Measurements from ENCODE around the gene OBSCN.

DNA sequence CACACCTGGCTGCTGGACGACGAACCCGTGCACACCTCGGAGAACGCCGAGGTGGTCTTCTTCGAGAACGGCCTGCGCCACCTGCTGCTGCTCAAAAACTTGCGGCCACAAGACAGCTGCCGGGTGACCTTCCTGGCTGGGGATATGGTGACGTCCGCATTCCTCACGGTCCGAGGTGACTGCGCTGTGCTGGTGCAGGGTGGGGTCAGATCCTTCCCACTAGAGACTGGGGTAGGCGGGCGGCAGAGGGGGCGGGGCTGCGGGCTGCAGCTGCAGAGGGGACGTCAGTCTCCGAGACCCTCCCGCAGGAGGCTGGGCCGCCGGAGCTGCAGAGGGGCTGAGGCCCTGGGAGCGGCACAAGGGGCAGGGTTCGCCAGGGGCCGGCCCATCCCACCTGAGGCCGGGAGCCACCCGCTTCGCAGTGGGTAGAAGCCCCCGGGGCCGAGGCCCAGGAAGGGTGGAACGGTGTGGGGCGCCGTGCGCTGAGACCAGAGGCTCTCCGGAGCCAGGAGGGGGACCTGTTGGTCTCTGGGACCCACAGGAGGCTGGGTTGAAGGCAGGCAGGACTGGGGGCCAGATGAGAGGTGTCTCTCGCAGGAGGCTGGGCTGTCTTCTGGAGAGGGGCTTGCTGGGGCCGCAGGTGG lies 108.2 kb downstream of the OBSCN start:
- TF ChIP-seq, protein P1, sequence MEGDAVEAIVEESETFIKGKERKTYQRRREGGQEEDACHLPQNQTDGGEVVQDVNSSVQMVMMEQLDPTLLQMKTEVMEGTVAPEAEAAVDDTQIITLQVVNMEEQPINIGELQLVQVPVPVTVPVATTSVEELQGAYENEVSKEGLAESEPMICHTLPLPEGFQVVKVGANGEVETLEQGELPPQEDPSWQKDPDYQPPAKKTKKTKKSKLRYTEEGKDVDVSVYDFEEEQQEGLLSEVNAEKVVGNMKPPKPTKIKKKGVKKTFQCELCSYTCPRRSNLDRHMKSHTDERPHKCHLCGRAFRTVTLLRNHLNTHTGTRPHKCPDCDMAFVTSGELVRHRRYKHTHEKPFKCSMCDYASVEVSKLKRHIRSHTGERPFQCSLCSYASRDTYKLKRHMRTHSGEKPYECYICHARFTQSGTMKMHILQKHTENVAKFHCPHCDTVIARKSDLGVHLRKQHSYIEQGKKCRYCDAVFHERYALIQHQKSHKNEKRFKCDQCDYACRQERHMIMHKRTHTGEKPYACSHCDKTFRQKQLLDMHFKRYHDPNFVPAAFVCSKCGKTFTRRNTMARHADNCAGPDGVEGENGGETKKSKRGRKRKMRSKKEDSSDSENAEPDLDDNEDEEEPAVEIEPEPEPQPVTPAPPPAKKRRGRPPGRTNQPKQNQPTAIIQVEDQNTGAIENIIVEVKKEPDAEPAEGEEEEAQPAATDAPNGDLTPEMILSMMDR (conservative IDR thresholded peaks at IDR 0.05; ENCODE audit: low read depth, low read length) = no peak
- TF ChIP-seq EZH2 (IDR thresholded peaks at IDR 0.05; ENCODE audit: low read length, unreplicated experiment) = no peak
- TF ChIP-seq EZH2phosphoT487 (IDR thresholded peaks at IDR 0.05; ENCODE audit: borderline replicate concordance, low read length) = no peak

Measured in PC-3 (cell line).